SJCRH30 (cell line): ENCODE measurements around the gene SLC18A2. TPM values are rescaled to one million over a fixed set of nuclear protein-coding genes. Genes with fewer than 3 reads are reported as not detected.
"Not testable (repeated sequence)": the region's sequence is repeated elsewhere in the genome, so short reads cannot be mapped to it uniquely, and the experiment has no call there.

ENCODE experiments used
- DNase-seq, 2 experiments: peaks; one replicate each; pipeline ENCODE4 v3.0.0-alpha.2; 2015 to 2020
- H3K27ac ChIP-seq: fragments of 250-450 bp; sonication (Bioruptor Pico); 2 replicates; pipeline ENCODE4 v1.5.1; 2020; ENCODE audit warnings: mild to moderate bottlenecking, moderate library complexity
- H3K27me3 ChIP-seq: fragments of 250-450 bp; sonication (Bioruptor Pico); 2 replicates; pipeline ENCODE4 v1.5.1; 2020; ENCODE audit warnings: mild to moderate bottlenecking, moderate library complexity
- H3K36me3 ChIP-seq: fragments of 250-450 bp; sonication (Bioruptor Pico); 2 replicates; pipeline ENCODE4 v1.5.1; 2020; ENCODE audit warnings: mild to moderate bottlenecking, moderate library complexity
- H3K4me1 ChIP-seq: fragments of 250-450 bp; sonication (Bioruptor Pico); 2 replicates; pipeline ENCODE4 v1.5.1; 2020; ENCODE audit warnings: mild to moderate bottlenecking, moderate library complexity
- H3K4me3 ChIP-seq: fragments of 250-450 bp; sonication (Bioruptor Pico); 2 replicates; pipeline ENCODE4 v1.5.1; 2020; ENCODE audit warnings: mild to moderate bottlenecking, moderate library complexity
- H3K9me3 ChIP-seq: fragments of 250-450 bp; sonication (Bioruptor Pico); replicated peaks from 2 replicates; pipeline ENCODE4 v1.5.1; 2020; ENCODE audit warnings: mild to moderate bottlenecking, moderate library complexity
- total RNA-seq: library from RNA; depleted of rRNA; stranded (reverse); fragments of >200 nt; shearing (Covaris generic); gene quantifications from 2 replicates; pipeline ENCODE4 v1.2.3, GENCODE V29; 2014

The SLC18A2 gene
- total RNA-seq, 1 experiment from 2014 or later, result 0.06 TPM

GRCh38 chr10:117264782-117265181, 23.9 kb downstream of the SLC18A2 start:
- Histone ChIP-seq H3K4me1 (peaks cover 5% of the 10 kb centered on the region; the same call in 1 of the 2 replicates), H3K9me3 (no peaks in the 10 kb centered on the region), H3K27me3 (no peaks in the 10 kb centered on the region), H3K36me3 (no peaks in the 10 kb centered on the region), H3K27ac (no peak overlapping the region), H3K4me3 (no peak overlapping the region)
- peak in 1 of 2 experiments; percentile 29 for DNase-seq

GRCh38 chr10:117266400-117266799, 25.5 kb downstream of the SLC18A2 start:
- Histone ChIP-seq H3K9me3 (no peaks in the 10 kb centered on the region), H3K4me3 (no peak overlapping the region), H3K27ac (no peak overlapping the region), H3K36me3 (no peaks in the 10 kb centered on the region), H3K4me1 (peaks cover 5% of the 10 kb centered on the region; the same call in 1 of the 2 replicates), H3K27me3 (no peaks in the 10 kb centered on the region)
- DNase-seq, result no peak

- Histone ChIP-seq H3K4me3 (no peak overlapping the region), H3K27ac (no peak overlapping the region), H3K9me3 (no peaks in the 10 kb centered on the region), H3K27me3 (no peaks in the 10 kb centered on the region), H3K36me3 (no peaks in the 10 kb centered on the region), H3K4me1 (peaks cover 5% of the 10 kb centered on the region; the same call in 1 of the 2 replicates)
- DNase-seq, result no peak
These were observed 25.9 kb downstream of the SLC18A2 start for GRCh38 chr10:117266812-117267211.

- no peak overlapping the region for H3K27ac ChIP-seq
These were observed 27.3 kb downstream of the SLC18A2 start for GRCh38 chr10:117268258-117268657.

GRCh38 chr10:117268907-117269306, 28.0 kb downstream of the SLC18A2 start:
- H3K27me3 ChIP-seq, result no peaks in the 10 kb centered on the region
- H3K36me3 ChIP-seq, result no peaks in the 10 kb centered on the region
- H3K27ac ChIP-seq, result no peak overlapping the region
- H3K4me3 ChIP-seq, result no peak overlapping the region
- DNase-seq, result no peak
- H3K9me3 ChIP-seq, result no peaks in the 10 kb centered on the region
- peaks cover 5% of the 10 kb centered on the region; the same call in 1 of the 2 replicates for H3K4me1 ChIP-seq

More at GRCh38 chr10:117268258-117268657, 27.3 kb downstream of the SLC18A2 start:
- DNase-seq, result no peak
- no peak overlapping the region for H3K4me3 ChIP-seq
- H3K9me3 ChIP-seq, result no peaks in the 10 kb centered on the region
- H3K4me1 ChIP-seq, result peaks cover 5% of the 10 kb centered on the region; the same call in 1 of the 2 replicates
- no peaks in the 10 kb centered on the region for H3K36me3 ChIP-seq
- no peaks in the 10 kb centered on the region for H3K27me3 ChIP-seq

- DNase-seq, result no peak
- Histone ChIP-seq H3K9me3 (no peaks in the 10 kb centered on the region), H3K4me1 (no peaks in the 10 kb centered on the region), H3K27ac (no peak overlapping the region), H3K4me3 (no peak overlapping the region), H3K36me3 (no peaks in the 10 kb centered on the region), H3K27me3 (no peaks in the 10 kb centered on the region)
These were observed 30.5 kb downstream of the SLC18A2 start for GRCh38 chr10:117271427-117271826.

GRCh38 chr10:117272195-117273076, 31.5 kb downstream of the SLC18A2 start:
- Histone ChIP-seq H3K9me3 (no peaks in the 10 kb centered on the region), H3K4me1 (no peaks in the 10 kb centered on the region), H3K4me3 (no peak overlapping the region), H3K27ac (no peak overlapping the region), H3K36me3 (no peaks in the 10 kb centered on the region), H3K27me3 (no peaks in the 10 kb centered on the region)
- DNase-seq, result no peak

- Histone ChIP-seq H3K27me3 (no peaks in the 10 kb centered on the region), H3K36me3 (peaks cover 2% of the 10 kb centered on the region; the same call in 1 of the 2 replicates), H3K4me1 (no peaks in the 10 kb centered on the region), H3K27ac (no peak overlapping the region), H3K4me3 (no peak overlapping the region), H3K9me3 (no peaks in the 10 kb centered on the region)
- no peak for DNase-seq
These were observed 33.1 kb downstream of the SLC18A2 start for GRCh38 chr10:117273980-117274379.

- Histone ChIP-seq H3K27me3 (no peaks in the 10 kb centered on the region), H3K9me3 (no peaks in the 10 kb centered on the region), H3K36me3 (peaks cover 2% of the 10 kb centered on the region; the same call in 1 of the 2 replicates), H3K4me1 (no peaks in the 10 kb centered on the region), H3K27ac (no peak overlapping the region), H3K4me3 (no peak overlapping the region)
- no peak for DNase-seq
These were observed 33.6 kb downstream of the SLC18A2 start for GRCh38 chr10:117274509-117274908.

- Histone ChIP-seq H3K4me1 (no peaks in the 10 kb centered on the region), H3K27ac (no peak overlapping the region), H3K9me3 (no peaks in the 10 kb centered on the region)
These were observed 34.2 kb downstream of the SLC18A2 start for GRCh38 chr10:117275121-117275520.

GRCh38 chr10:117277675-117278074, 36.8 kb downstream of the SLC18A2 start:
- no peak for DNase-seq
- H3K27ac ChIP-seq, result no peak overlapping the region
- H3K4me3 ChIP-seq, result no peak overlapping the region
- no peaks in the 10 kb centered on the region for H3K9me3 ChIP-seq
- H3K36me3 ChIP-seq, result peaks cover 5% of the 10 kb centered on the region; the same call in 1 of the 2 replicates
- H3K27me3 ChIP-seq, result no peaks in the 10 kb centered on the region
- H3K4me1 ChIP-seq, result no peaks in the 10 kb centered on the region

More at GRCh38 chr10:117275121-117275520, 34.2 kb downstream of the SLC18A2 start:
- Histone ChIP-seq H3K36me3 (peaks cover 2% of the 10 kb centered on the region; the same call in 1 of the 2 replicates), H3K4me3 (no peak overlapping the region), H3K27me3 (no peaks in the 10 kb centered on the region)
- DNase-seq, result no peak

- DNase-seq, result no peak
- H3K36me3 ChIP-seq, result peaks cover 35% of the 10 kb centered on the region
These were observed 44.0 kb downstream of the SLC18A2 start for GRCh38 chr10:117284716-117285494.

GRCh38 chr10:117290872-117291271, 50.0 kb downstream of the SLC18A2 start:
- H3K4me1 ChIP-seq, H3K4me3 ChIP-seq, H3K27me3 ChIP-seq, H3K9me3 ChIP-seq, DNase-seq, H3K36me3 ChIP-seq, H3K27ac ChIP-seq: not testable (repeated sequence)

More at GRCh38 chr10:117284716-117285494, 44.0 kb downstream of the SLC18A2 start:
- Histone ChIP-seq H3K9me3 (no peaks in the 10 kb centered on the region), H3K4me3 (no peak overlapping the region), H3K27ac (no peak overlapping the region), H3K27me3 (no peaks in the 10 kb centered on the region), H3K4me1 (no peaks in the 10 kb centered on the region)

- Histone ChIP-seq H3K27me3 (no peaks in the 10 kb centered on the region), H3K4me3 (no peak overlapping the region), H3K9me3 (no peaks in the 10 kb centered on the region), H3K4me1 (no peaks in the 10 kb centered on the region), H3K27ac (no peak overlapping the region), H3K36me3 (peaks cover 7% of the 10 kb centered on the region)
- DNase-seq, result no peak
These were observed 53.2 kb downstream of the SLC18A2 start for GRCh38 chr10:117294039-117294645.
